Esophagus squamous epithelium (tissue), 5 donors: ENCODE results near the gene NOL4L. TPM values are rescaled to one million over a fixed set of nuclear protein-coding genes. Genes with fewer than 3 reads are reported as not detected.

Source experiments
- DNase-seq: peaks from one replicate; lab custom pipeline; 2025; lab: John Stamatoyannopoulos, UW
- H3K27ac ChIP-seq, 4 donors: fragments of 200-600 bp; sonication (generic); one replicate each; pipeline ENCODE4 v1.5.1; 2016 to 2019; ENCODE audit warnings: mild to moderate bottlenecking in 1 of 4
- H3K27me3 ChIP-seq, 4 donors: fragments of 200-600 bp; sonication (generic); 1 replicate in 3 of 4; 2 replicates in 1 of 4; pipeline versions ENCODE4 v1.5.1 to v1.6.0; 2017 to 2021; ENCODE audit warnings: antibody characterized with exemption in 1 of 4
- H3K36me3 ChIP-seq, 3 donors: fragments of 200-600 bp; sonication (generic); one replicate each; pipeline ENCODE4 v1.5.1; 2016 to 2019
- H3K4me1 ChIP-seq, 3 donors: fragments of 200-600 bp; sonication (generic); one replicate each; pipeline ENCODE4 v1.5.1; 2017 to 2019
- H3K4me3 ChIP-seq, 4 donors: fragments of 200-600 bp; sonication (generic); 1 replicate in 3 of 4; 2 replicates in 1 of 4; pipeline ENCODE4 v1.5.1; 2016 to 2019; ENCODE audit warnings: mild to moderate bottlenecking in 2 of 4, moderate library complexity in 1 of 4
- H3K9me3 ChIP-seq, 3 donors: fragments of 200-600 bp; sonication (generic); one replicate each; pipeline ENCODE4 v1.5.1; 2016 to 2019
- POLR2A ChIP-seq, 4 donors: fragments of 450-650 bp; IDR thresholded peaks; one replicate each; pipeline ENCODE4 v1.6.1; 2017; ENCODE audit warnings: antibody characterized with exemption in 4 of 4, mild to moderate bottlenecking in 4 of 4, moderate library complexity in 3 of 4
- WGBS, 2 donors: methylation state at CpG; one replicate each; pipeline ENCODE4 v1.1.5; 2018; 5-methylcytosine and 5-hydroxymethylcytosine counted together
- intact Hi-C: fragments of 100-400 bp; cut with DNase I; formaldehyde crosslinking; loops from one replicate; pipeline ENCODE4 v1.15.0; 2022
- total RNA-seq, 4 donors: library from RNA; depleted of rRNA; stranded (reverse); fragments of >200 nt; gene quantifications; one replicate each; pipeline ENCODE4 v1.1.0, GENCODE V29; 2016
- TF ChIP-seq, protein P1 (sequence below), 6 experiments: fragments of 450-650 bp in 4 of 6; fragments of 200-600 bp in 2 of 6; sonication (generic) in 2 of 6; IDR thresholded peaks; one replicate each; pipeline ENCODE4 v1.5.1; 2016 to 2019; ENCODE audit warnings: antibody characterized with exemption in 6 of 6, mild to moderate bottlenecking in 4 of 6, moderate library complexity in 4 of 6
- donor health status: DM: yes; HTN: yes; CAD: no.

NOL4L gene
- total RNA-seq, 4 donors from 2014 or later = 1.5 to 5.1 (median 3.0) TPM

DNA sequence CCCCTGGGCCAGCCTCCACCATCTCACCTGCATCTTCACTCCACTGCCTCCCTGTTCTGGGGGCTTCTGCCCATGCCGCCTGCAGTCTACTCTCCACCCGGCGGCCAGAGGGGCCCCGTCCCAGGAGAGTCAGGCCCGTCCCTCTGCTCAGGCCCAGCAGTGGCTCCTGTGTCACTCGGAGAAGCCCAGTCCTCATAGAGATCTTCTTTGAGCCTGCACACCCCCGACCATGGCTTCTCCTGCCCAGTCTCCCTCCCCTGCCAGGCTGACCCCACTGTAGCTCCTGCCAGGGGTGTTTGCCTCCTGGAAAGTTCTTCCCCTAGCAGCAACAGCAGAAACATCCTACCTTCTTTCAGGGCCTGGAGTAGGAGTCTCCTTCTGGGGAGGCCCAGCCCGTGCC is 22.2 kb upstream of the NOL4L start:
- H3K36me3 ChIP-seq = no peaks in the 10 kb centered on the region
- no peak for DNase-seq
- TF ChIP-seq, protein P1, sequence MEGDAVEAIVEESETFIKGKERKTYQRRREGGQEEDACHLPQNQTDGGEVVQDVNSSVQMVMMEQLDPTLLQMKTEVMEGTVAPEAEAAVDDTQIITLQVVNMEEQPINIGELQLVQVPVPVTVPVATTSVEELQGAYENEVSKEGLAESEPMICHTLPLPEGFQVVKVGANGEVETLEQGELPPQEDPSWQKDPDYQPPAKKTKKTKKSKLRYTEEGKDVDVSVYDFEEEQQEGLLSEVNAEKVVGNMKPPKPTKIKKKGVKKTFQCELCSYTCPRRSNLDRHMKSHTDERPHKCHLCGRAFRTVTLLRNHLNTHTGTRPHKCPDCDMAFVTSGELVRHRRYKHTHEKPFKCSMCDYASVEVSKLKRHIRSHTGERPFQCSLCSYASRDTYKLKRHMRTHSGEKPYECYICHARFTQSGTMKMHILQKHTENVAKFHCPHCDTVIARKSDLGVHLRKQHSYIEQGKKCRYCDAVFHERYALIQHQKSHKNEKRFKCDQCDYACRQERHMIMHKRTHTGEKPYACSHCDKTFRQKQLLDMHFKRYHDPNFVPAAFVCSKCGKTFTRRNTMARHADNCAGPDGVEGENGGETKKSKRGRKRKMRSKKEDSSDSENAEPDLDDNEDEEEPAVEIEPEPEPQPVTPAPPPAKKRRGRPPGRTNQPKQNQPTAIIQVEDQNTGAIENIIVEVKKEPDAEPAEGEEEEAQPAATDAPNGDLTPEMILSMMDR (IDR thresholded peaks at IDR 0.05) = no peak
- TF ChIP-seq POLR2A (IDR thresholded peaks at IDR 0.05) = no peak
- H3K27me3 ChIP-seq = peaks cover 0 to 77% (median 0%) of the 10 kb centered on the region in 4 donors
- no peak overlapping the region for H3K4me3 ChIP-seq
- H3K9me3 ChIP-seq = no peaks in the 10 kb centered on the region
- intact Hi-C loops = no loop called here
- H3K27ac ChIP-seq = no peak overlapping the region
- WGBS, 2 donors = 69 to 88% methylated on average over 3 to 6 of the region's 8 CpGs
- H3K4me1 ChIP-seq = no peaks in the 10 kb centered on the region

- DNase-seq = no peak
- H3K36me3 ChIP-seq = no peaks in the 10 kb centered on the region
- H3K4me1 ChIP-seq = no peaks in the 10 kb centered on the region
- H3K27ac ChIP-seq = no peak overlapping the region
- intact Hi-C loops = no loop called here
- H3K27me3 ChIP-seq = peaks cover 0 to 72% (median 0%) of the 10 kb centered on the region in 4 donors
- no peak overlapping the region for H3K4me3 ChIP-seq
- no peaks in the 10 kb centered on the region for H3K9me3 ChIP-seq
- TF ChIP-seq, protein P1 (IDR thresholded peaks at IDR 0.05) = no peak
- WGBS, 2 donors = 63 to 73% methylated on average over 1 of the region's 1 CpG
Measured at GRCh38 chr20:32606790-32607189, 21.7 kb upstream of the NOL4L start.

- Histone ChIP-seq H3K9me3 (no peaks in the 10 kb centered on the region), H3K27ac (no peak overlapping the region), H3K27me3 (peaks cover 0 to 66% (median 0%) of the 10 kb centered on the region in 4 donors), H3K36me3 (no peaks in the 10 kb centered on the region), H3K4me3 (no peak overlapping the region), H3K4me1 (no peaks in the 10 kb centered on the region)
- no peak for TF ChIP-seq POLR2A (IDR thresholded peaks at IDR 0.05)
- TF ChIP-seq, protein P1 (IDR thresholded peaks at IDR 0.05) = no peak
- intact Hi-C loops = no loop called here
- 47 to 57% methylated on average over 8 of the region's 8 CpGs for WGBS, 2 donors
- no peak for DNase-seq
Measured at GRCh38 chr20:32606107-32606506, 21.0 kb upstream of the NOL4L start.

- 39% methylated on average over 5 of the region's 12 CpGs; no CpG with 5 or more reads in 1 of the 2 donors for WGBS, 2 donors
Measured at GRCh38 chr20:32605167-32605656, 20.1 kb upstream of the NOL4L start.

DNA sequence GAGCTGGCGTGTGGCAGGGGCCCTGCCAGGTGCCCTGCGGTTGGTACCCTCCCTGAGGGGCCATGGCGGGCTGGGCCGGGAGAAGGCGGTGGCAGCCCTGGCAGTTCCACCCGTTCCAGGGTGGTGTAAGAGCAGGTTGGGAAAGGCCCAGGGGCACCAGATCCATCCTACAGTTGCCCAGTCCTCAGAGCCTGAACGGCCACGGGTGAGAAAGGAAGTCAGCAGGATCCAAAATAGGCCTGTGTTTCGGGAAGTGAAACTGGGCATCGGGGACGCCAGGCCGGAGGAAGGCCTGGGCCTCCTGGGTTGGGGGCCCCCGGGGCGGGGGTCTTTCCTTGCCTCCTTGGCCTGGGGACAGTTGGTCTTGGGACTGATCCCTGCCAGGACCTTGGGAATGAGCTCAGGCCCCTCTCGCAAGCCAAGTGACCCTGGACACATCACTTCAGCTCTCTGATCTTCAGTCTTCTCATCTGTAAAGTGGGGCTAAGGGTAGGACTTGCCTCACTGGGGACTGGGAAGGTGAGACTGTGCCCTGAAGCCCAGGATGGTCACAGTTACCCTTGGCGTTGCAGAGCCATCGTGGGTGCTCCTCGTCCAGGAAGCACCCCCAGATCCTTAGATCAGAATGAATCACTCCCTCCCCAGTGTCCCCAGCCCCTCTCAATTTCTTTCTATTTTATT is 18.1 kb upstream of the NOL4L start:
- Histone ChIP-seq H3K36me3 (no peaks in the 10 kb centered on the region), H3K4me3 (no peak overlapping the region), H3K4me1 (no peaks in the 10 kb centered on the region), H3K27ac (no peak overlapping the region), H3K9me3 (no peaks in the 10 kb centered on the region), H3K27me3 (peaks cover 0 to 50% (median 0%) of the 10 kb centered on the region in 4 donors)
- DNase-seq = no peak
- WGBS, 2 donors = 72 to 85% methylated on average over 3 to 11 of the region's 18 CpGs
- no peak for TF ChIP-seq POLR2A (IDR thresholded peaks at IDR 0.05)
- TF ChIP-seq, protein P1 (IDR thresholded peaks at IDR 0.05) = no peak
- intact Hi-C loops = no loop called here

More at GRCh38 chr20:32605167-32605656, 20.1 kb upstream of the NOL4L start:
- DNase-seq = no peak
- no peak overlapping the region for H3K4me3 ChIP-seq
- H3K9me3 ChIP-seq = no peaks in the 10 kb centered on the region
- peaks cover 0 to 57% (median 0%) of the 10 kb centered on the region in 4 donors for H3K27me3 ChIP-seq
- H3K4me1 ChIP-seq = no peaks in the 10 kb centered on the region
- H3K27ac ChIP-seq = no peak overlapping the region
- intact Hi-C loops = no loop called here
- H3K36me3 ChIP-seq = no peaks in the 10 kb centered on the region
- TF ChIP-seq, protein P1 (IDR thresholded peaks at IDR 0.05) = no peak
- TF ChIP-seq POLR2A (IDR thresholded peaks at IDR 0.05) = no peak
